Right cardiac atrium (tissue), 5 donors: ENCODE measurements around the gene TMC6. TPM values are rescaled to one million over a fixed set of nuclear protein-coding genes. Genes with fewer than 3 reads are reported as not detected.
A peak's percentile ranks its signal among the peaks of the same experiment; 100 is the strongest.
"Not testable (repeated sequence)": the region's sequence is repeated elsewhere in the genome, so short reads cannot be mapped to it uniquely, and the experiment has no call there.

Experiments used
- ATAC-seq, 2 donors: fragments of 200-7000 bp; cut with Tn5 transposase; one replicate each; pipeline versions ENCODE4 v1.8.0 to v1.9.1; 2020; ENCODE audit warnings: moderate library complexity in 2 of 2, mild to moderate bottlenecking in 1 of 2
- DNase-seq, 3 donors: peaks; one replicate each; pipeline ENCODE4 v3.0.0-alpha.2; 2020
- H3K27ac ChIP-seq: one replicate; pipeline ENCODE4 v1.5.1; 2013; ENCODE audit warnings: mild to moderate bottlenecking, low read length, control low read depth, moderate library complexity
- H3K27me3 ChIP-seq: one replicate; pipeline ENCODE4 v1.6.1; 2013; ENCODE audit not compliant: control insufficient read depth, insufficient read depth
- H3K4me1 ChIP-seq: one replicate; pipeline ENCODE4 v1.6.1; 2013; ENCODE audit warnings: low read length; ENCODE audit not compliant: control insufficient read depth, insufficient read depth
- H3K4me3 ChIP-seq: one replicate; pipeline ENCODE4 v1.5.1; 2013; ENCODE audit warnings: low read length, control low read depth
- H3K9me3 ChIP-seq: one replicate; pipeline ENCODE4 v1.6.1; 2013; ENCODE audit warnings: low read length; ENCODE audit not compliant: control insufficient read depth
- WGBS: extraction: QIAGEN DNeasy Blood & Tissue Kit; methylation state at CpG from one replicate; pipeline ENCODE4 v1.1.7; 2013; 5-methylcytosine and 5-hydroxymethylcytosine counted together
- intact Hi-C, 4 donors: fragments of 100-400 bp; cut with DNase I; formaldehyde crosslinking; loops; one replicate each; pipeline versions ENCODE4 v1.11.0 to v1.14.0; 2022 to 2023
- polyA plus RNA-seq: library from polyadenylated mRNA; stranded (reverse); fragments of 200-250 nt; gene quantifications from one replicate; pipeline ENCODE4 v1.2.3, GENCODE V29; 2013
- total RNA-seq, 4 donors: library from RNA; stranded (reverse); fragmentation: NEBNext Ultra II Directional; extraction: Animal tissue kit (Norgen Biotek cat#: 25700); gene quantifications; one replicate each; pipeline ENCODE4 v1.2.1, GENCODE V29; 2021
- donor health status: healthy with polysubstance abuse.
- donor health status: DM: no; HTN: yes; CAD: no.
- donor health status: DM: no; HTN: no; CAD: no.
- donor health status: DM: no; HTN: yes; CAD: no; lungs with severe emphysema.
- donor health status: DM: yes; HTN: yes; CAD: no.

Gene TMC6
- total and polyA plus RNA-seq, 5 donors: 21.2 to 45.4 (median 37.9) TPM

GRCh38 chr17:78141437-78142118, 13.0 kb upstream of the TMC6 start:
- ATAC-seq (no peak), DNase-seq (no peak)
- H3K27ac ChIP-seq: no peak overlapping the region
- H3K27me3 ChIP-seq: no peaks in the 10 kb centered on the region
- no peaks in the 10 kb centered on the region for H3K9me3 ChIP-seq
- WGBS: 83% methylated on average over 20 of the region's 20 CpGs
- no peak overlapping the region for H3K4me3 ChIP-seq
- H3K4me1 ChIP-seq: peaks cover 15% of the 10 kb centered on the region
- intact Hi-C loops: no loop called here

GRCh38 chr17:78140169-78141051, 11.9 kb upstream of the TMC6 start:
- ATAC-seq (peak; percentile 84 to 92), DNase-seq (peak; percentile 94 to 97 (median 96))
- peaks cover 14% of the 10 kb centered on the region for H3K4me1 ChIP-seq
- no peaks in the 10 kb centered on the region for H3K9me3 ChIP-seq
- H3K27ac ChIP-seq: no peak overlapping the region
- 33% methylated on average over 58 of the region's 58 CpGs for WGBS
- intact Hi-C loops: no loop called here
- no peak overlapping the region for H3K4me3 ChIP-seq
- H3K27me3 ChIP-seq: no peaks in the 10 kb centered on the region

GRCh38 chr17:78139861-78140168, 11.3 kb upstream of the TMC6 start:
- WGBS: 92% methylated on average over 12 of the region's 12 CpGs
- H3K9me3 ChIP-seq, ATAC-seq, H3K27ac ChIP-seq, DNase-seq, H3K27me3 ChIP-seq, intact Hi-C loops, H3K4me3 ChIP-seq, H3K4me1 ChIP-seq: not testable (repeated sequence)

GRCh38 chr17:78138204-78139060, 9.9 kb upstream of the TMC6 start:
- Histone ChIP-seq H3K27ac (no peak overlapping the region), H3K4me1 (no peaks in the 10 kb centered on the region), H3K9me3 (no peaks in the 10 kb centered on the region), H3K27me3 (no peaks in the 10 kb centered on the region), H3K4me3 (no peak overlapping the region)
- intact Hi-C loops: no loop called here
- 85% methylated on average over 17 of the region's 17 CpGs for WGBS
- ATAC-seq: no peak
- DNase-seq: no peak

- intact Hi-C loops: no loop called here
- ATAC-seq: no peak
- WGBS: 64% methylated on average over 26 of the region's 26 CpGs
- Histone ChIP-seq H3K27me3 (no peaks in the 10 kb centered on the region), H3K4me3 (no peak overlapping the region), H3K4me1 (no peaks in the 10 kb centered on the region), H3K9me3 (no peaks in the 10 kb centered on the region), H3K27ac (no peak overlapping the region)
- peak in 1 of 3 donors; percentile 60 for DNase-seq
Measured at GRCh38 chr17:78137392-78138203, 9.0 kb upstream of the TMC6 start.

- Histone ChIP-seq H3K27ac (no peak overlapping the region), H3K27me3 (no peaks in the 10 kb centered on the region), H3K4me1 (no peaks in the 10 kb centered on the region), H3K4me3 (no peak overlapping the region), H3K9me3 (no peaks in the 10 kb centered on the region)
- ATAC-seq (no peak), DNase-seq (no peak)
- intact Hi-C loops: no loop called here
- WGBS: 91% methylated on average over 9 of the region's 9 CpGs
Measured at GRCh38 chr17:78135858-78136500, 7.4 kb upstream of the TMC6 start.

GRCh38 chr17:78134899-78135385, 6.4 kb upstream of the TMC6 start:
- WGBS: 82% methylated on average over 9 of the region's 9 CpGs
- Histone ChIP-seq H3K27ac (no peak overlapping the region), H3K9me3 (no peaks in the 10 kb centered on the region), H3K27me3 (no peaks in the 10 kb centered on the region), H3K4me3 (no peak overlapping the region), H3K4me1 (no peaks in the 10 kb centered on the region)
- ATAC-seq: no peak
- peak in 1 of 3 donors; percentile 50 for DNase-seq
- intact Hi-C loops: loop anchor here in 1 of 4 donors (5.0 kb wide), 1 partner anchor 37 kb away; no protein-coding TSS in a partner anchor

GRCh38 chr17:78133971-78134898, 5.7 kb upstream of the TMC6 start:
- Histone ChIP-seq H3K27me3 (no peaks in the 10 kb centered on the region), H3K9me3 (no peaks in the 10 kb centered on the region), H3K4me1 (no peaks in the 10 kb centered on the region), H3K4me3 (no peak overlapping the region), H3K27ac (no peak overlapping the region)
- ATAC-seq: no peak
- intact Hi-C loops: loop anchor here in 1 of 4 donors (5.0 kb wide), 1 partner anchor 38 kb away; no protein-coding TSS in a partner anchor
- WGBS: 57% methylated on average over 39 of the region's 39 CpGs
- peak in 2 of 3 donors; percentile 74 to 77 for DNase-seq
